ENCODE results near the gene BRD2. TPM values are rescaled to one million over a fixed set of nuclear protein-coding genes. Genes with fewer than 3 reads are reported as not detected.

The BRD2 gene
- total and polyA plus RNA-seq, 9 of the 15 experiments (the other 6 are each of a cell fraction or from before 2014, with no cell fraction given), result 19.0 to 252 (median 181) TPM

DNA sequence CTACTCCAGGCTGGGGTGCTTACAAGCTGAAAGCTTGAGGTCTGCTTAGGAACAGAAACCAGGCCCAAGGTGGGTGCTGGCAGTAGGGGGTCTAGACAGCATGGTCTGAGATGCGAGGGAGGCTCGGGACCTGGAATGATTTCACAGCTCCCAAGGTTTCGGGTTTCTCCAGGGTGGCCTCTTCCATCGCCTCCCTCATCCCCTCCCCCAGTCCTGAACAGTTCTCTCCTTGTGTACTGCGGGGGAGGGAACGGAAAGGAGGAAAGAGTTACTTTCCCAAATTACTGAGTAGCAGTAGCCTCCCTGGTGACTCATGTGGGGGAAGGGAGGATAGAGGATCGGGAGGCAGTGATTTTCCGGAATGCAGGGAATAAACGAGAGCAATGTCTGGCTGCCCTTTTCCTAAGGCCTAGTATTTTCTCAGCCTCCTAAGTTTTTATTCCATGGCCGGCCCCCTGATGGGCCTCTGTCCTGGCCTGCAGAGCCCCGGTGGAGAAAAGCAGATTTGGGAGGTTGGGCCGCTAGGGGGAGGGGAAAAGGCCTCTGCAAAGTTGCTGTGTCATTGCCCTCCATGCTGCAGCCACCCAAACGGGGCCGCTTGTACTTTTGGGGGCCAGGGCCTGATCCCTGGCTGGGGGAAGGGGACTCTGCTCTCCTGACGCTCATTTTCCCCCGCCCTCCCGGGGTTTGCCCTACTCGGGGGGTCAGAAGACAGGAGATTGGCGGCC lies 1.5 kb downstream of the BRD2 start (continued):
- TF ChIP-seq BCL6 (CRISPR knock-in tag; IDR thresholded peaks at IDR 0.05) (0 out of 2 replicates have a peak, but pooled peaks have one; percentile 43), ZNF740 (CRISPR knock-in tag; IDR thresholded peaks at IDR 0.05) (0 out of 2 replicates have a peak, but pooled peaks have one; percentile 5), ZNF740 (tag; IDR thresholded peaks at IDR 0.05) (peak in 1 of 2 experiments; percentile 83; a peak in 2 of 4 replicates), HMGN3 (IDR thresholded peaks at IDR 0.05; ENCODE audit: borderline replicate concordance, extremely low read depth, insufficient read length, low read depth, low read length) (peak; percentile 41), MAFF (IDR thresholded peaks at IDR 0.05; ENCODE audit: low read length) (peak; percentile 89), SMAD3 (CRISPR knock-in tag; conservative IDR thresholded peaks at IDR 0.05) (no peak), MTA1 (IDR thresholded peaks at IDR 0.05; ENCODE audit: borderline replicate concordance) (0 out of 2 replicates have a peak, but pooled peaks have one; percentile 14), NFE2 (IDR thresholded peaks at IDR 0.05; ENCODE audit: low read depth) (peak; percentile 99), KDM5B (IDR thresholded peaks at IDR 0.05; ENCODE audit: insufficient replicate concordance, low read depth, low read length) (peak; percentile 80), SMARCA4 (IDR thresholded peaks at IDR 0.05) (peak; percentile 90), NCOA2 (IDR thresholded peaks at IDR 0.05; ENCODE audit: partially characterized antibody in 2 of 2) (no peak), ZNF766 (CRISPR knock-in tag; conservative IDR thresholded peaks at IDR 0.05) (no peak), HCFC1 (IDR thresholded peaks at IDR 0.05; ENCODE audit: low read depth, low read length) (peak; percentile 41; the same call in 1 of the 2 replicates), CREB1 (IDR thresholded peaks at IDR 0.05) (no peak), CREB1 (CRISPR knock-in tag; IDR thresholded peaks at IDR 0.05) (no peak), DIDO1 (tag; IDR thresholded peaks at IDR 0.05; ENCODE audit: low read depth) (peak; percentile 59; the same call in 1 of the 2 replicates)
- TF ChIP-seq, protein P1, sequence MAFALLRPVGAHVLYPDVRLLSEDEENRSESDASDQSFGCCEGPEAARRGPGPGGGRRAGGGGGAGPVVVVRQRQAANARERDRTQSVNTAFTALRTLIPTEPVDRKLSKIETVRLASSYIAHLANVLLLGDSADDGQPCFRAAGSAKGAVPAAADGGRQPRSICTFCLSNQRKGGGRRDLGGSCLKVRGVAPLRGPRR (CRISPR knock-in tag; IDR thresholded peaks at IDR 0.05), result no peak
- TF ChIP-seq, protein P2, sequence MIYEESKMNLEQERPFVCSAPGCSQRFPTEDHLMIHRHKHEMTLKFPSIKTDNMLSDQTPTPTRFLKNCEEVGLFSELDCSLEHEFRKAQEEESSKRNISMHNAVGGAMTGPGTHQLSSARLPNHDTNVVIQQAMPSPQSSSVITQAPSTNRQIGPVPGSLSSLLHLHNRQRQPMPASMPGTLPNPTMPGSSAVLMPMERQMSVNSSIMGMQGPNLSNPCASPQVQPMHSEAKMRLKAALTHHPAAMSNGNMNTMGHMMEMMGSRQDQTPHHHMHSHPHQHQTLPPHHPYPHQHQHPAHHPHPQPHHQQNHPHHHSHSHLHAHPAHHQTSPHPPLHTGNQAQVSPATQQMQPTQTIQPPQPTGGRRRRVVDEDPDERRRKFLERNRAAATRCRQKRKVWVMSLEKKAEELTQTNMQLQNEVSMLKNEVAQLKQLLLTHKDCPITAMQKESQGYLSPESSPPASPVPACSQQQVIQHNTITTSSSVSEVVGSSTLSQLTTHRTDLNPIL (CRISPR knock-in tag; IDR thresholded peaks at IDR 0.05), result peak; percentile 9; the same call in 1 of the 2 replicates
- TF ChIP-seq, protein P3, sequence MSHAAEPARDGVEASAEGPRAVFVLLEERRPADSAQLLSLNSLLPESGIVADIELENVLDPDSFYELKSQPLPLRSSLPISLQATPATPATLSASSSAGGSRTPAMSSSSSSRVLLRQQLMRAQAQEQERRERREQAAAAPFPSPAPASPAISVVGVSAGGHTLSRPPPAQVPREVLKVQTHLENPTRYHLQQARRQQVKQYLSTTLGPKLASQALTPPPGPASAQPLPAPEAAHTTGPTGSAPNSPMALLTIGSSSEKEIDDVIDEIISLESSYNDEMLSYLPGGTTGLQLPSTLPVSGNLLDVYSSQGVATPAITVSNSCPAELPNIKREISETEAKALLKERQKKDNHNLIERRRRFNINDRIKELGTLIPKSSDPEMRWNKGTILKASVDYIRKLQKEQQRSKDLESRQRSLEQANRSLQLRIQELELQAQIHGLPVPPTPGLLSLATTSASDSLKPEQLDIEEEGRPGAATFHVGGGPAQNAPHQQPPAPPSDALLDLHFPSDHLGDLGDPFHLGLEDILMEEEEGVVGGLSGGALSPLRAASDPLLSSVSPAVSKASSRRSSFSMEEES (CRISPR knock-in tag; IDR thresholded peaks at IDR 0.05), result no peak
- TF ChIP-seq, protein P4, sequence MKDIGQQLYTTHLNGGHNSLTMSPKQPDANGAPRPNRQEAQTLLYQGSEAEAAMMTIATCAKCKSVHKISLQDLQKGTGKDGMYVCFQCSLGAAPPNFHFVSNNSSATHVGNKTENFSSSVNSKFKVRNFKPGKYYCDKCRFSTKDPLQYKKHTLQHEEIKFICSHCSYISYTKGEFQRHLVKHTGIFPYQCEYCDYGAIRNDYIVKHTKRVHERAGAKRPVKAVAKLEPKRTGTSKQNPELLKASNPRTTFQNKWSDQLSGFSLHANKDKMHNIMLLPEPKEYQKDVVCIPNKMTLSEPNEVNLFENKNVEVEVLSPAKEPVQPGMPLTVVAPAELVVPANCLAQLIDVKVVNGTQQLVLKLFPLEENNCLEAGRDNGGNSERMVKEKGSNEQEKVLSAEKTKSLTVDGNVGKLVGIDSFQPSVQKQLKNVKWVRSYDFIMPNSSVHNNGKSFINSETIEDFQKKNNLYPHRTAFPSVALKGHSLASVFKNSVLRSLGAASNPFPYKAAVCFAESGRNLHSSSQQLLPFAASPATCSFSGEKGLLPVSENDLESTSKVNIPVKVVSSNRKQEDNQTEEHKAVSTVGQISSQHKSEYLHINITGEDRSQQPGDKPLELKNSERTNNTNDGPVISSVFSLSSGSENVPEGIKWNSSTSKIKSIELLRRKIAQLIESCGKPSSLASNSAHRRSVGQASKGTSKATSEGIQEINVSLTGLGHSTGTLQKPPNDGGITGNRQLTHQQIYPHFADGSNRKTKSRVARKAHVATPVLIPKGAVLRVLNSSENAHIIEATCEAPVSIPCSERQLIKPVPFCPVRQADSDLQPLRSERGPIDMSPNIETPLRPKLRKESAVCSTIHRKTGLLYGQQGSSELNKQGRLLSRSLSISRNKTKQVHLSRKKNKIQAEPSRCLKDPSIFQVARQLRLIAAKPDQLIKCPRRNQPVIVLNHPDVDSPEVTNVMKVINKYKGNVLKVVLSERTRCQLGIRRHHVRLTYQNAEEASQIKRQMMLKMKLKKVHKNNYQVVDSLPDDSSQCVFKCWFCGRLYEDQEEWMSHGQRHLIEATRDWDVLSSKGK (CRISPR knock-in tag; IDR thresholded peaks at IDR 0.05), result no peak

Measured in K562 (cell line).